Eye (tissue), 1 donor: Measurements from ENCODE around the gene PLSCR2.
"Not testable (repeated sequence)": the region's sequence is repeated elsewhere in the genome, so short reads cannot be mapped to it uniquely, and the experiment has no call there.

Source experiments
- DNase-seq: peaks from one replicate; pipeline ENCODE4 v3.0.0-alpha.2; 2015

PLSCR2 gene, protein sequence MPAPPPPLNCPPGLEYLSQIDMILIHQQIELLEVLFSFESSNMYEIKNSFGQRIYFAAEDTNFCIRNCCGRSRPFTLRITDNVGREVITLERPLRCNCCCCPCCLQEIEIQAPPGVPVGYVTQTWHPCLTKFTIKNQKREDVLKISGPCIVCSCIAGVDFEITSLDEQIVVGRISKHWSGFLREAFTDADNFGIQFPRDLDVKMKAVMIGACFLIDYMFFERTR

DNA sequence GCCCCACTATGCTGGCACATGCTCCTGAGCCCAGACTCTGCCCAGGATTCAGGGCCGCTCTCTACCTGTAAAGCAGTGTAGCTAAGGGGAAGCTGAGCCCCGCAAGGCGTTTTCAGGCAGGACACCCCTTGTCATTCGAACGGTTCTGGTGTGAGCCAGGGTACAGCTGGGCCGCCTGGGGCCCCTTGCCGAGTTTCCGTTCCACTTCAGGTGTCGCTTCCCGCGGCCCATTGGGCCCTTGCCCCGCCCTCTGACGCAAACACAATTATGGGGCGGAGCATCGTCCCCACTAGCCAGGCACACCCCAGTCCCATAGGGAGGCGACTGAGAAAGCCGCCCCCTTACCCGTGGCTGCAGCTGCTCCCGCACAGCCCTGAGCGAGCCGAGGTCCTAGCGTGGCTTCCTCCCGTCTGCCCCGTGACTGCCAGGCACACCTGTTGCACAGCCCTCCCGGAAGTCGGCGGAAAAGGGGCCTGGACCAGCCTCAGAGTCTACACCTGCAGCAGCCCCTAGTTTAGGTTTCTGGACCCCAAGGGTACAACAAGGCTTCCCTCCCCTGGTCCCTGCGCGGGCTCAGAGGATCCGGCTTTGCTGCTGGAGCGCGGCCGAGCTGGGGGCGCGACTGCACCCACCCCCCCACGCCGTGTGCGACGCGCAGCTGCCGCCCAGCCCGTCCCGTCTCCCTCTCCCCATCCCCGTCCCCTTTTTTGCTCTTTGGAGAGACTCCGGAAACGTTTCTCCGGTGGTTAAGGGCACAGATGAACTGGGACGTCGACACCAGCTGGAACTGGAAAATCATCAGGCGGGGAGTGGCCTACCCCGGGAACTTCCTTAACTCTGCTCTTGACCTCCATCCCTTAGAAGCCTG is at the start of gene PLSCR2:
Gene PLSCR2 (minus strand): TSS at position 412 of the 868 bp plus-strand sequence. CDS start 9,657 bp downstream, outside the sequence.
- DNase-seq: peak; percentile 77

DNA sequence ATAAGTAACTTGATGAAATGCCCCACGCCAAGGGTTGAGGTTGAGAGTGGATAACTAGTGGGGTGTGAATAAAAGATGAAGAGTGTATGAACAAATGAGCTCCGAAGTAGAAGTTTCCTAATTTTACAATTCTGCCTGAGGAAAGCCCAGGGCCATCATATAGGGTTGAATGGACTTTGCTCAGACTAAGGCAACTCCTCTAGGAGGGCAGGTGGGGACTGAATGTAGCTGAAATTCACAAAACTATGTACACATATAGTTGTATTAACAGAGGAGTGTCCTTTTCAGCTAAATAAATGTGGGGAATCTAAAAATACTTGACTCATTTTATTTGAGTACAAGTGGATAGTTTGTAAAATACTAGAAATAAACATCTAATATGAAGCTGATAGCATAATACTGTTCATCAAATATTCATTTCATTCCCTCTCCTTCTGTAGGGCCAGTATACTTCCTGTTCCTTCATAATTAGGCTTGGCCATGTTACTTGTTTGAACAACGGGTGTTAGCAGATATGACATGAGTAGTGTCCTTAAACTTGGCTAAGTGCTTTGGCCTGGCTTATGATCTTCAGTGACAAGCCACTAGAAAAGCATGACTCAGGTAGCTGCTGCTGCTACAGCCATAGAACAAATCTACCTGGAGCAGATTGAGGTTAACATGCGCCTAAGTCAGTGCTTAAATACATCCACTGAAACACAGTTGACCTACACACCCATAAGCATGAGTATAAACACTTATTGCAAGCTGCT is 48.5 kb upstream of the PLSCR2 start:
- no peak for DNase-seq

DNA sequence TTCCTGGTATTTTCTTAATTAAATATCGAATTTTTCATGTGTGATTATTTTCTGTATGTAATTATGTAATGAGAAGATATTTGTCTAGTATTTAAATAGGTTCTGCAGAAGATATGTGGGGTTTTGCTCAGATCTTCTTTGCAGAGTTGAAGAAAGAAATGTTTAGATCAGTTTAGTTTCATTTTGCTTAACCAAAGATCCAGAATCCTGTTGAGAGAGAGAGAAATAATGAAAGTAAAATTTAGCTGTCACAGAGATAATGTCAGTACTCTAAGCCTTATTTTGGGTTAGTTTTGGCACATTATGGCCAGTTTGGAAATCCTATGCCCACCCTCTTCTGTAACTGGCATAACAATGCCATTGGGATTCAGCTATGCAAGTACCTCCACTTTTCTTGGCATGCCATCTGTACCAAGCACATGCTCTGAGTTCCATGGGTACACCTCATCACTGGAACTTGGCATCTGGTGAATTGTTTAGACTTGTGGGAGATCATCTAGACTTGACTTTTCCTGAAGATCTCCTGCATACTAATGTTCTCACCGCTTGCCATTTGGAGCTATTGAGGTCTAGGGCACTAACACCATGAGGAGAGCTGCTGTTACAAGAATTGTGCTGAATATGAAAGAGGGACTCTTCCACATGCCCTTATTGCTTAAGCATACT is 44.2 kb upstream of the PLSCR2 start:
- DNase-seq: no peak

DNA sequence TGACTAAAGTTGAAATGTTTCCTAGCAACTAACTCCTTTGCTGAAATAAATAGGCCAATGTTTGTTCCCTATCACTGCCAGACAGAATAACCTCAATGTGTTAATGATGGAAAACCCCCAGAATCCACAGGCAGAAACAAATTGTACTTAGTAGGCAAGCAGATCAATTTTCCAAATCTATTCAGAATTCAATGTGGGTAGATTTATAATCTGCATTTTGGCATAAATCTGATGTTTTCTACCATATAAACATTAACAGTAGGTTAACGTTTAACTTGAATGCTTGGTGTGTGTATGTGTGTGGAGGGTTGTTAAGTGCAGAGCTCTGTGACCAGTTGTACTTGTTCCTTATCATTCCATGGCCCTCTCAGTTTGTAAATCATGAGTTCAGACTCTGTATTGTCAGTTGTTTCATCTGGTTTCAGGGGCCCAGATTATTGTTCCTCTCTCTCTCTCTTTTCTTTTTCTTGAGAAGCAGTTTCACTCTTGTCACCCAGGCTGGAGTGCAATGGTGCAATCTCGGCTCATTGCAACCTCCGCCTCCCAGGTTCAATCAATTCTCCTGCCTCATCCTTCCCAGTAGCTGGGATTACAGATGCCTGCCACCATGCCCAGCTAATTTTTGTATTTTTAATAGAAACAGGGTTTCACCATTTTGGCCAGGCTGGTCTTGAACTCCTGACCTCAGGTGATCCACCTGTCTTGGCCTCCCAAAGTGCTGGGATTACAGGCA is 42.2 kb upstream of the PLSCR2 start:
- DNase-seq: no peak

DNA sequence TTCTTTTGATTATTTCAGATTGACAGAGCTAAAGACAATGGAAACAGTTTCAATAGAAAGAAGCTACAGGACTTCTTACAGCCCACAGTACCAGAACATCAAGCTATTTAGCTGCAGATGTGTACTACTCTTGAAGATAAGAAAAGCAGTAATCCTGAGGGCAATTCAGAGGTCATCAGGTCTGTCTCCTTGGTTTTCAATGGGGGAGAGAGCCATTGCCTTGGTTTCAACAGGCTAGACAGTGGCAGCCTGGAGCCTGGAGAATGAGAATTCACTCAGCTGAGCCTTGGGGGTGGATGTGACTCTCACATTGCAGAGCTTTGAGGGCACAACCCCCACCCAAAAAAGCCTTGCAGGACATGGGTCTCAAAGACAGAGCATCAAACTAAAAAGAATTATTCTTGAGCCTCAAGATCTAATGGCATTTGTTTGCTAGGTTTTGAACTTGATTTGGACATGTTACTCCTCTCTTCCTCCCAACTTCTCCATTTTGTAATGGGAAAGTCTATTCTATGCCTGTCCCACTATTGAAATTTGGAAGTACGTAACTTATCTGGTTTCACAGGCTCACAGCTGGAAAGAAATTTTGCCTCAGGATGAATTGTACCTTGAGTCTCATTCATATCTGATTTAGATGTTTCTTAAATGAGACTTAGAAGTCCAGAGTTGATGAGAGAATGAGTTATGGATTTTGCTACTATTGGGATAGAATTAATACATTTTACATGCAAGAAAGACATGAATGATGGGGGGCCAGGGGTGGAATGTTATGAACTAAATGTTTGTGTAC is 38.2 kb upstream of the PLSCR2 start:
- no peak for DNase-seq

DNA sequence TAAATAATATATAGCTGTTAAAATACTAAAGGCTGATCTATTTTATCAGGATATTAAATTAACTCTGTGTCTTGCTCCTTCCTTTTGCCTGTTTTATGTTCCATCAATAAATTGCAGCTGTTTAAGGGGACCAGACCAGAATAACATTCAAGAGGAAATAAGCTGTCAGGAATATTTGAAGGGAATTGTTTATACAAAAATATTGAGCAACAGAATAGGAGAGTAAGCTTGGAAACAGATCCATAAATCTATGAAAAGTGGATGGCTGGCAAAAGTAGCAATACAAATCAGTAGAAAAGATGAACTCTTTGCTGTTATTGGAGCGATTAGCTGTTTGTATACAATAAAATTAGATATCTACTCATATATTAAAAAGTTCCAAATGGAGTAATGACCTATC is 36.2 kb upstream of the PLSCR2 start:
- no peak for DNase-seq

DNA sequence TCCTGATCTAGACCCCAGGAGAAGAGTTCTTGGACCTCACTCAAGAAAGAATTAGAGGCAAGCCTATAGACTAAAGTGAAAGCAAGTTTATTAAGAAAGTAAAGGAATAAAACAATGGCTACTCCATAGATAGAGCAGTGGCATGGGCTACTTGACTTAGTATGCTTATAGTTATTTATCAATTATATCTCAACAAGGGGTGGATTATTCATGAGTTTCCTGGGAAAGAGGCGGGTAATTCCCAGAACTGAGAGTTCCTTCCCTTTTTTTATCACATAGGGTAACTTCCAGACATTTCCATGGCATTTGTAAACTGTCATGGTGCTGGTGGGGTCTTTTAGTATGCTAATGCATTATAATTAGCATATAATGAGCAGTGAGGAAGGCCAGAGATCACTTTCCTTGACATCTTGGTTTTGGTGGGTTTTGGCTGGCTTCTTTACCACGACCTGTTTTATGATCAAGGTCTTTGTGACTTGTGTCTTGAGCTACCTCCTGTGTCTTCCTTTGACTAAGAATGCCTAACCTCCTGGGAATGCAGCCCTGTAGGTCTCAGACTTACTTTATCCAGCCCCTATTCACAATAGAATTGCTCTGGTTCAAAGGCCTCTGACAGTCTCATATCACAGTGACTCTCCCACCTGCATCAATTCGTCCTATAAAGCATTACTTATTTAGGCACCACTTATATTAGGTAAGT is 35.3 kb upstream of the PLSCR2 start:
- DNase-seq: no peak

DNA sequence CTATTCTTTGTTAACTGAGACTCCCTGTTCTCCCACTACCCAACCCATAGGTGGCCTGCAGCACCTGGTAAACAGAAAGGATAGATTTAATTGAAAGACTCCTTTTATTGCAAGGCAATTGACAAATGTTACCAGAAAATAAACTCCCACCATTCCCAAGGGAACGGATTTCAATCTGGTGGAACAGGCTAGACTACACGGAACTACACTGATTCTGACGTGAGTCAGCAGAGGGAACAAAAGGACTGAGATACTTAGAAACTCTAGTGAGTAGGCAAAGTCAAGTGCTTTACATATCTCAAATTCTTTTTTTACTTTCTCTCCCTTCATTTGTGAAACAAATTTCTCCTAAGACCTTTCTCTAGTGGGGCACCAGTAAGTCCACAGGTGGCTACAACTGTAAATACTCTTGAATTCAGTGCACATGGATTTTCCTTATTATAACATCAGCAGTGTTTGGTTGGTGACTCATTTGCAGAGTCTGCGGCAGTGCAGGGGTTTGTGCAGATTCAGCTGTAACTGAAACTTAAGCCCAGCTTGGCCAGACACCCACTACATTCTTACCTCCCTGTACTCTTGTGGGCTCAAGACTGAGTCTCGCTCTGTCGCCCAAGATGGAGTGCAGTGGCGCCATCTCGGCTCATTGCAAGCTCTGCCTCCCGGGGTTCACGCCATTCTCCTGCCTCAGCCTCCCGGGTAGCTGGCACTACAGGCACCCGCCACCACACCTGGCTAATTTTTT is 34.3 kb upstream of the PLSCR2 start:
- DNase-seq: no peak

DNA sequence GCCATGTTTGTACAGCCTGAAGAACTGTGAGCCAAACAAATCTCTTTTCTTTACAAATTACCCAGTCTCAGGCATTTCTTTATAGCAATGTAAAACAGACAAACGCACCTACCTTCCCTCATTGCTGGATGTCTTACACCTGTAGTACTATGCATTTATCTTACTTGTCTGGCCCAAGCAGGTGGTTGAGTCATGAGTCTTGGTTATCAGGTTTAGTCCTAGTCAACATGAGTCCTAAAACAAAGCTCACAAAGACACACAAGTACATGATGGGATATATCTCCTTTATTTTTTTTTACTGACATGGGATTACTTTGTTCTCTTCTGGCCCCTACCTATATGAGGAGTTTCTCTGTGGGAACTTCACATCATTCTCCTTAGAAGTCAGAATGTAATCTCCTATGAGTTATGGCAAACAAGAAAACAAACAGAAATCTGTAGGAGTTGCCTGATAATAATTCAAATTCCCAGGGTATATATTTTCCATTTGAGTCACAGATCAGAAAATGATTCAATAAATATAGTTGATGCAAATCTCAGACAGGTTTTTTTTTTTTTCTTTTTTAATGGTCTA is 33.6 kb upstream of the PLSCR2 start:
- DNase-seq: no peak

DNA sequence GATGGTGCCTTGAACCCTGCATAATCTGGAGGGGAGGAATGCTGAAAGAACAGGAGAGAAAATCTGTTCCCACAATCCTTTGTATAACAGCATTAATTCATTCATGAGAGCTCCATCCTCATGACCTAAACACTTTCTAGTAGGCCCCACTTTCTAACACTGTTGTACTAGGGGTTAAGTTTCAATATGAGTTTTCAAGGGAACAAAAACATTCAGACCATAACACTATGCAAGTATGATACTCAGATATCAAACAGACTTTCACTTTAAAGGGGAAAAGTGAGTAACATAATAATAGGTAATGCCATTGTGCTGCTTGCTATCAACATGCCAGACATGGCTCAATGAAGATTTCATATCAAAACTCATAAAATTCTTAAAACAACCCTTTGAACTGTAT is 32.4 kb upstream of the PLSCR2 start:
- DNase-seq: no peak

DNA sequence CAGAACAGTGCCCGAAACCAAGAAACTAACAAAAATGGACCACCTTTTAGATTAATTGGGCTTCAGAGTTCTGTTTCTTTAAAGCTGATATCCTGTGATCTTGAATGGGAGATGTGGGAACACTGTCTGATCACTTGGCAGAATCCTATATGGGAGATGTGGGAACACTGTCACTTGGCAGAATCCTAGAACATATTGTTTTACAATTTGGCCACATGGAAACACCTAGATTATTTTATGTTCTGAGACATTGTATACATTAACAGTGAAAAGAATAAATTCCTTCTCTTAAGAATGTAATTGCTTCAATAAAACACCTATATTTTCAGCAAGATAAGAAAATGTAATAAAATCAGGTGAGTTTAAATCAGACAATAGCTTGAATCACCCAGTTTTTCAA is 30.3 kb upstream of the PLSCR2 start:
- no peak for DNase-seq

DNA sequence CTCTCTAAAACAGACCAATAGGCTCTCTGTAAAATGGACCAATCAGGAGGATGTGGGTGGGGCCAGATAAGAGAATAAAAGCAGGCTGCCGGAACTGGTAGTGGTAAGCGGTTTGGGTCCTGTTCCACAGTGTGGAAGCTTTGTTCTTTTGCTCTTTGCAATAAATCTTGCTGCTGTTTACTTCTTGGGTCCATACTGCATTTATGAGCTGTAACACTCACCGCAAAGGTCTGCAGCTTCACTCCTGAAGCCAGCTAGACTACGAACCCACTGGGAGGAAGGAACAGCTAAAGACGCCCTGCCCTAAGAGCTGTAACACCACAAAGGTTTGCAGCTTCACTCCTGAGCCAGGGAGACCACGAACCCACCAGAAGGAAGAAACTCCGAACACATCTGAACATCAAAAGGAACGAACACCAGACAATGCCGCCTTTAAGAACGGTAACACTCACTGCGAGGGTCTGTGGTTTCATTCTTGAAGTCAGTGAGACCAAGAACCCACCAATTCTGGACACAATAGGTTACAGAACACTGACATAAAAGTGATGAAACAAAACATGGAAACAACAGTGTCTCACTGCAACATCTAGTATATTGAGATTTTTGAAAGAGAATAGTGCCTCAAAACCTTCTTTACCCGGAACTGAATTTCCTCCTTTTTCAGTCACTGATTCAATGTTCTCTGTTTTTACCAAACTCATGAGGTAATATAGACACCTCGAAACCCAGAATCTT is 28.8 kb upstream of the PLSCR2 start:
- no peak for DNase-seq

DNA sequence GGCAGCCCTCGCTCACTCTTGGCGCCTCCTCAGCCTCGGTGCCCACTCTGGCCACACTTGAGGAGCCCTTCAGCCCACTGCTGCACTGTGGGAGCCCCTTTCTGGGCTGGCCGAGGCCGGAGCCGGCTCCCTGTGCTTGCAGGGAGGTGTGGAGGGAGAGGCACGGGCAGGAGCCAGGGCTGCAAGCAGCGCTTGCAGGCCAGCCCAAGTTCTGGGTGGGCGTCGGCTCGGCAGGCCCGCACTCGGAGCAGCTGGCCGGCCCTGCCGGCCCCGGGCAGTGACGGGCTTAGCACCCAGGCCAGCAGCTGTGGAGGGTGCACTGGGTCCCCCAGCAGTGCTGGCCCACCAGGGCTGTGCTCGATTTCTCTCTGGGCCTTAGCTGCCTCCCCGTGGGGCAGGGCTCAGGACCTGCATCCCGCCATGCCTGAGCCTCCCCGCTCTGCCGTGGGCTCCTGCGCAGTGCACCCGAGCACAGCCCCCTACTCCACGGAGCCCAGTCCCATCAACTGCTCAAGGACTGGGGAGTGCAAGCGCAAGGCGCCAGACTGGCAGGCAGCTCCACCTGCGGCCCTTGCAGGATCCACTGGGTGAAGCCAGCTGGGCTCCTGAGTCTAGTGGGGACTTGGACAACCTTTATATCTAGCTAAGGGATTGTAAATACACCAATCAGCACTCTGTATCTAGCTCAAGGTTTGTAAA is 27.9 kb upstream of the PLSCR2 start:
- not testable (repeated sequence) for DNase-seq

DNA sequence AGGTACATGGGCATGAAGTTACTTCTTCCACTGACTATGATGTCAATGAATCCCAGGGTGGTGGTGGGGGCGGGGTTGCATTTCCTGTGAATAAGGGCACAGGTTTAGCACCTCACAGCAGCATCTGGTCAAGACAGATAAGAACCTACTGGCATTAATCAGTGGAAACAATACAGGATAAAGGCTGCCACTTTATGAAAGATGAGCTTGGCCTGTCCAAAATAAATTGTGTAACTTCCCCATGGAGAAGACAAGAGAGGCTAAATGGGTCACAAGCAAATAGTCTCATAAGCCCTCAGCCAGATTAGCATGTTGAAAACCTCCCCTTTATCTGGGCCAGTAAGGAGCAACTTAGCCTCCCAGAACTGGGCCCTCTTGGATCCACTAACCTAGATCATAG is 27.4 kb upstream of the PLSCR2 start:
- DNase-seq: no peak

DNA sequence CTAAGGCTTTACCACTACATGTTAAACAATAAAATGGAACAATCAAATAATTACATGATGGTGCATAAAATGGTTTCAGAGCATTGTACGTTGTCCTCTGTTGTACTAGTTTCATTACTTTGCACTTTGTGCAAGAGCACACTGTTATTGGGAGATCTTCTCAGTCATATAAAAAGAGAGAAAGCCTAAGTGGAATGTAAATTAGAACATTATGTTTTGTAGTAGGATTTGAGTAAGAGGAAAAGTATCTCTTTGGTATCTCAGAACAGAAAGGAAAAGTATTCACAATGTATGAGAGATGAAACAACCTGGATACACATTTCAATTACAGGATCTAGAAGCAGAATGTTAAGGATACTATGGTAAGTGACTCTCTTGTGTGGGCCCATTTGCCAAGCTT is 26.9 kb upstream of the PLSCR2 start:
- no peak for DNase-seq

DNA sequence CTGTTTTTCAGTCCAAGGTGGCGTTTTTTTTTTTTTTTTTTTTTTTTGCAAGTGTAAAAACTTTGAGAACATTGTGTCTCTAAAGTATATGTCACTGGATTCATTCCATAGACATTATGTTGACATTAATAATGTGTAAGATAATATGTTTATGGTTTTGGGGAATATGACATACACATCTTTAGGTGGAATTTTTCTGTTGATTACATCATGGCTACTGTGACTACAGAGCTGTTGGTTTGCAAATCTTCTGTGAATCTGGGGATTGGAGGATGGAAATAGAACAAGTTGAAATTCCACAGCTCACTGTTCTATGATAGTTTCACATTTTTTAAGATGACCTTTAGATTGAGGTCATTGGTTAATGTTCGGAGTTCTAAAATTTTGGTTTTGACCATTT is 24.4 kb upstream of the PLSCR2 start:
- no peak for DNase-seq

DNA sequence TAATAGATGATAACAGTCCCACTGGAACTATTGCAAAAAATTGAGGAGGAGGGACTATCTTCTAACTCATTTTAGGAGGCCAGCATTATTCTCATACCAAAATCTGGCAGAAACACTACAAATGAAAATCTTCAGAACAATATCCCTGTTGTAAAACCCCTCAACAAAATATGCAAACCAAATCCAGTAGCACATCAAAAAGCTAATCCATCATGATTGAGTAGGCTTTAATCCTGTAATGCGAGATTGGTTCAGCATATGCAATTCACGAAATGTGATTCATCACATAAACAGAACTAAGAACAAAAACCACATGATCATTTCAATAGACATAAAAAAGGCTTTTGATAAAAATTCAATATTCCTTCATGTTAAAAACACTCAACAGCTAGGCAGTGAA is 23.9 kb upstream of the PLSCR2 start:
- no peak for DNase-seq

DNA sequence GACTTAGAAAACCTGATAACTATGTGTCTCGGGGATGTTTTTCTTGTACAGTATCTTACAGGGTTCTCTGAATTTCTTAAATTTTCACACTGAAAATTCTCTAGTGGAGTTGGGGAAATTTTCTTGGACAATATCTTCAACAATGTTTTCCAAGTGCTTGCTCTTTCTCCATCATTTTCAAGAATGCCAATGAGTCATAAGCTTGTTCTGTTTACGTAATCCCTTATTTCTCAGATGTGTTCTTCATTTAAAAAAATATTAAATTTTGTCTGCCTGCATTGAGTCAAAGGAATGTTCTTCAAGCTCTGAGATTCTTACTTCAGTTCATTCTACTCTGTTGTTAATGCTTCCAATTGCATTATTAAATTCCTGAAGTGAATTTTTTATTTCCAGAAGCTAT is 21.9 kb upstream of the PLSCR2 start:
- no peak for DNase-seq
